ENCODE results near the gene SMARCC1. TPM values are rescaled to one million over a fixed set of nuclear protein-coding genes. Genes with fewer than 3 reads are reported as not detected.
A peak's percentile ranks its signal among the peaks of the same experiment; 100 is the strongest.

SMARCC1 gene
- total RNA-seq, 2 donors from 2014 or later, result 25.9 to 34.3 TPM

GRCh38 chr3:47617086-47618010 is 164.3 kb downstream of the SMARCC1 start:
- Histone ChIP-seq H3K4me3 (no peak overlapping the region), H3K4me1 (peaks cover 32% of the 10 kb centered on the region), H3K27me3 (no peaks in the 10 kb centered on the region), H3K36me3 (replicated peaks in 1 of 2; ENCODE audit: insufficient read depth in 1 of 2, low read depth in 2 of 2) (peaks cover 0 to 22% of the 10 kb centered on the region in 2 donors), H3K27ac (no peak overlapping the region), H3K9me3 (no peaks in the 10 kb centered on the region)
- 54 to 63% methylated on average over 5 of the region's 5 CpGs for WGBS, 2 donors
- TF ChIP-seq CTCF (IDR thresholded peaks at IDR 0.05) (no peak), POLR2A (IDR thresholded peaks at IDR 0.05) (no peak)
- DNase-seq (no peak), ATAC-seq (no peak)
- intact Hi-C loops (cut with DNase I), result no loop called here

- Histone ChIP-seq H3K27me3 (no peaks in the 10 kb centered on the region), H3K9me3 (no peaks in the 10 kb centered on the region), H3K36me3 (replicated peaks in 1 of 2; ENCODE audit: insufficient read depth in 1 of 2, low read depth in 2 of 2) (peaks cover 0 to 17% of the 10 kb centered on the region in 2 donors), H3K4me1 (peaks cover 42% of the 10 kb centered on the region), H3K4me3 (no peak overlapping the region), H3K27ac (peak overlapping the region in 2 of 4 donors; percentile 65 to 80)
- TF ChIP-seq POLR2A (IDR thresholded peaks at IDR 0.05) (no peak), CTCF (IDR thresholded peaks at IDR 0.05) (no peak)
- 86 to 91% methylated on average over 2 of the region's 2 CpGs for WGBS, 2 donors
- intact Hi-C loops (cut with DNase I), result no loop called here
- ATAC-seq (no peak), DNase-seq (no peak)
Measured at GRCh38 chr3:47614788-47615187, 166.9 kb downstream of the SMARCC1 start.

- H3K27ac ChIP-seq, result peak overlapping the region in 3 of 4 donors; percentile 65 to 80 (median 66)
- H3K4me3 ChIP-seq, result no peak overlapping the region
- peaks cover 0 to 12% of the 10 kb centered on the region in 2 donors for H3K36me3 ChIP-seq (replicated peaks in 1 of 2; ENCODE audit: insufficient read depth in 1 of 2, low read depth in 2 of 2)
- intact Hi-C loops (cut with DNase I), result no loop called here
- DNase-seq (peak; percentile 62 to 80 (median 68)), ATAC-seq (peak; percentile 75)
- WGBS, 2 donors, result 33 to 36% methylated on average over 4 of the region's 4 CpGs
- H3K27me3 ChIP-seq, result no peaks in the 10 kb centered on the region
- TF ChIP-seq POLR2A (IDR thresholded peaks at IDR 0.05) (no peak), CTCF (IDR thresholded peaks at IDR 0.05) (no peak)
- H3K4me1 ChIP-seq, result peaks cover 42% of the 10 kb centered on the region
- H3K9me3 ChIP-seq, result no peaks in the 10 kb centered on the region
Measured at GRCh38 chr3:47613722-47614121, 168.0 kb downstream of the SMARCC1 start.

GRCh38 chr3:47612879-47613278 is 168.8 kb downstream of the SMARCC1 start:
- no peaks in the 10 kb centered on the region for H3K27me3 ChIP-seq
- no peaks in the 10 kb centered on the region for H3K9me3 ChIP-seq
- WGBS, 2 donors, result 93 to 94% methylated on average over 2 of the region's 2 CpGs
- H3K4me3 ChIP-seq, result no peak overlapping the region
- ATAC-seq (no peak), DNase-seq (no peak)
- TF ChIP-seq POLR2A (IDR thresholded peaks at IDR 0.05) (no peak), CTCF (IDR thresholded peaks at IDR 0.05) (no peak)
- H3K27ac ChIP-seq, result peak overlapping the region in 3 of 4 donors; percentile 41 to 80 (median 44)
- intact Hi-C loops (cut with DNase I), result no loop called here
- H3K4me1 ChIP-seq, result peaks cover 42% of the 10 kb centered on the region
- H3K36me3 ChIP-seq (replicated peaks in 1 of 2; ENCODE audit: insufficient read depth in 1 of 2, low read depth in 2 of 2), result peaks cover 0 to 11% of the 10 kb centered on the region in 2 donors
